ENCODE measurements around the gene GOLPH3.

GOLPH3 gene

DNA sequence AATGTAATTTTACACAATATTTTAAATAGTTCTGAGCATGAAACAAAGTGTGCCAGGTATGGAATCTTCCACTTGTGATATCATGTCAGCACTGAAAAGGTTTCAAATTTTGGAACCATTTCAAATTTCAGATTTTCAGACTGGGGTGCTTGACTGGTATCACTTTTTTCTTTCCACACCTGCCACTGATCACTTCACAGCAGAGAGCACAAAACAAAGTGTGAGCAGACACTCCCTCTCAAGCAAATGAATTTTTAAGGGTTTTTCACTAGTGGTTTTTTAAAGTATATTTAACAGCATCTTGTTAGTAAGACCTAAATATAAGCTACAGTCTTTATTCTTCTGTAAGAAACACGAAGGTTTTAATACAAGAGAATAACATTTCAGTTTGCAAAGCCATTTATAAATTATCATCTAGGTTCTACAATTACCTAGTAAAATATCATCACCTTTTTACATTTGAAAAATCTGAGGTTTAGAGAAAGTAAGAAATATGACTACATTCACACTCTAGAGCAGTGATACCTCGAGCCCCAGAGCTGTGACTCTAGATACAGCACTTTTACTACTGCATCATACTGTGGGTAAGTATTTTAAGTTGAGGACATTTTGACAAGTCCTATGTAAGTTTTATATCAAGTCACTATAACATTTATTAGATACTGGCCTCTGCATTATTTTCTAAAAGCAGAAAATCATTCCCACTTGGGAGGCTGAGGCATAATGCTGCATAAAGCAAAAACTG, 14.6 kb downstream of the GOLPH3 start:
- no peak for DNase-seq (ENCODE audit: low read depth)
- TF ChIP-seq, protein P1, sequence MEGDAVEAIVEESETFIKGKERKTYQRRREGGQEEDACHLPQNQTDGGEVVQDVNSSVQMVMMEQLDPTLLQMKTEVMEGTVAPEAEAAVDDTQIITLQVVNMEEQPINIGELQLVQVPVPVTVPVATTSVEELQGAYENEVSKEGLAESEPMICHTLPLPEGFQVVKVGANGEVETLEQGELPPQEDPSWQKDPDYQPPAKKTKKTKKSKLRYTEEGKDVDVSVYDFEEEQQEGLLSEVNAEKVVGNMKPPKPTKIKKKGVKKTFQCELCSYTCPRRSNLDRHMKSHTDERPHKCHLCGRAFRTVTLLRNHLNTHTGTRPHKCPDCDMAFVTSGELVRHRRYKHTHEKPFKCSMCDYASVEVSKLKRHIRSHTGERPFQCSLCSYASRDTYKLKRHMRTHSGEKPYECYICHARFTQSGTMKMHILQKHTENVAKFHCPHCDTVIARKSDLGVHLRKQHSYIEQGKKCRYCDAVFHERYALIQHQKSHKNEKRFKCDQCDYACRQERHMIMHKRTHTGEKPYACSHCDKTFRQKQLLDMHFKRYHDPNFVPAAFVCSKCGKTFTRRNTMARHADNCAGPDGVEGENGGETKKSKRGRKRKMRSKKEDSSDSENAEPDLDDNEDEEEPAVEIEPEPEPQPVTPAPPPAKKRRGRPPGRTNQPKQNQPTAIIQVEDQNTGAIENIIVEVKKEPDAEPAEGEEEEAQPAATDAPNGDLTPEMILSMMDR (IDR thresholded peaks at IDR 0.05; ENCODE audit: control insufficient read depth, insufficient read depth, low read depth, low read length, missing control alignments): no peak
- H3K4me3 ChIP-seq (ENCODE audit: control insufficient read depth, low read depth, low read length): no peak overlapping the region

DNA sequence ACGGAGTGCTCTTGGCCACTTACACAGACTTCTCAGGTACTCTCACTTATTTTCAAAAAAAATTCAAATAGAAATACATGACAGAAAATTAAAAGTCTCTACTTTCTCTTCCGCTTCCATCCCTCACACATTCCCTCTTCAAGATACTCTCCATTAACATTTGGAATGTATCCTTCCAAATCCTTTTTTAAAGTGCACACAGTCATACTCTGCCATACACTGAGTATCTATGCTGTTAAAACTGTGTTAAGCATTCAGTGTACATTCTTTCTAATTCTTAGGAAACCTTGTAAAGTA, 15.5 kb downstream of the GOLPH3 start:
- DNase-seq (ENCODE audit: low read depth): no peak
- TF ChIP-seq, protein P1 (IDR thresholded peaks at IDR 0.05; ENCODE audit: control insufficient read depth, insufficient read depth, low read depth, low read length, missing control alignments): no peak
- H3K4me3 ChIP-seq (ENCODE audit: control insufficient read depth, low read depth, low read length): no peak overlapping the region

DNA sequence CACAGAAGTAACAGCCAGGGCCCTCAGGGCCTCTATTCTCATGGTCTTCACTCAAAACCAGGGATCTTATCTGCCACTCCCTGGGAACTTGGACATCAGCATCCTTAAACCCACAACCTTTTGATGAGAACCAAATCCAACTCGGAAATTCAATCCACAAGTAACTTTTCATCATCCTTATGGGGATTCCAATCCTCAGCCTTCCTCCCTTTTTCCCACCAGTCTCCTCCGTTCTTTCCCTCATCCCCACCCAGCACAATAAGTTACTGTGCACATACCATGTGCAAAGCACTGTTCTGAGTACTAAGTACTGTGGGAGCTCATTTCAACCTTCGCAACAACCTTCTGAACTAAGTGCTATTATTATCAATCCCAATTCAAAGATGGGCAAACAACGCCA, 17.0 kb downstream of the GOLPH3 start:
- H3K4me3 ChIP-seq (ENCODE audit: control insufficient read depth, low read depth, low read length): no peak overlapping the region
- DNase-seq (ENCODE audit: low read depth): no peak

DNA sequence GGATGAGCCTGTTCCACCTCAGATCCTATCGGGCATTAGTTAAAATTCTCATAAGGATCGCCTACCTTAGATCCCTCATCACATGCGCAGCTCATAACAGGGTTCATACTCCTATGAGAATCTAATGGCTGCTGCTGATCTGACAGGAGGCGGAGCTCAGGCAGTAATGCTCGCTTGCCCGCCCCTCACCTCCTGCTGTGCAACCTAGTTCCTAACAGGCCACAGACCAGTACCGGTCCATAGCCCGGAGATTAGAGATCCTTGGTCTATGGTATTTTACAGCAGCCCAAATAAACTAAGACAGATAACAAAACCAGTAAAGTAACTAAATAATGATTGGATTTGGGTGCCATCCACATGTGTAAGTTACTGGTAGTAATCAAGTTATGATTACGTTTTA, 17.5 kb downstream of the GOLPH3 start:
- TF ChIP-seq, protein P1 (IDR thresholded peaks at IDR 0.05; ENCODE audit: control insufficient read depth, insufficient read depth, low read depth, low read length, missing control alignments): no peak
- no peak overlapping the region for H3K4me3 ChIP-seq (ENCODE audit: control insufficient read depth, low read depth, low read length)
- DNase-seq (ENCODE audit: low read depth): no peak

More for the DNA sequence above, 17.0 kb downstream of the GOLPH3 start:
- TF ChIP-seq, protein P1 (IDR thresholded peaks at IDR 0.05; ENCODE audit: control insufficient read depth, insufficient read depth, low read depth, low read length, missing control alignments): no peak

DNA sequence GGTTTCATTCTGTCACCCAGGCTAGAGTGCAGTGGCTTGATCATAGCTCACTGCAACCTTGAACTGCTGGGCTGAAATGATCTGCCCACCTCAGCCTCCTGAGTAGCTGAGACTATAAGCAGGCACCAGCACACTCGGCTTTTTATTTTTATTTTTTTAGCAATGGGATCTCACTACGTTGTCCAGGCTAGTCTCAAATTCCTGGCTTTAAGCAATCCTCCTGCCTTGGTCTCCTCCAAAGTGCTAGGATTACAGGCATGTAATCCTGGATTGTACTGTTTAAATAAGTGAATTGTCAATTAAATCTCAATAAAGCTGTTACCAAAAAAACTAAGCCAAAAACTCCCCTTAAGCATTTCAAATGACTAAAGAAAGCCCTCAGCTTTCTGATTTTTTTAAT, 18.9 kb downstream of the GOLPH3 start:
- no peak overlapping the region for H3K4me3 ChIP-seq (ENCODE audit: control insufficient read depth, low read depth, low read length)
- no peak for DNase-seq (ENCODE audit: low read depth)
- TF ChIP-seq, protein P1 (IDR thresholded peaks at IDR 0.05; ENCODE audit: control insufficient read depth, insufficient read depth, low read depth, low read length, missing control alignments): no peak

DNA sequence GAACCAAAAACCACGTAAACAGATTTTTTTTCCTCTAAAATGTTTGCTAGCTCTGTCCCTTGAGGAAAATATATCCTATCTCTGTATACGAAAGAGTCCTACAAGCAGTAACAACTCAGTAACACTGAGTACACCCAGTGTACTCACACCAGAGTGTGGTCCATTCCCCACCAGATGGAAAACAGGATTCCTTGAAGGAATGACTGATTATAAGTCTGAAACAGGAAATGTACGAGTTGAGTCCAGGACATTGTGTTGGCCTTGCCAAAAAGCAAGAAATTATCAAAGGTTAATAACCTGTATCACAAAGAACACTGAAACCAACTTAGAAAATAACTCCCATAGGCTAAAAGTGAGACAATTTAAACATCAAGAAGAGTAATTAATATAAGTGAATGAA, 20.4 kb downstream of the GOLPH3 start:
- DNase-seq (ENCODE audit: low read depth): no peak
- TF ChIP-seq, protein P1 (IDR thresholded peaks at IDR 0.05; ENCODE audit: control insufficient read depth, insufficient read depth, low read depth, low read length, missing control alignments): no peak
- no peak overlapping the region for H3K4me3 ChIP-seq (ENCODE audit: control insufficient read depth, low read depth, low read length)

Measured in AG09309 (cell line).